GM21447 (cell line): ENCODE measurements around the gene SLC38A4.
"Not testable (repeated sequence)": the region's sequence is repeated elsewhere in the genome, so short reads cannot be mapped to it uniquely, and the experiment has no call there.

Experiments used
- ATAC-seq: cut with Tn5 transposase; IDR thresholded peaks from one replicate; pipeline ENCODE4 v1.9.1; 2021; ENCODE audit not compliant: unreplicated experiment

SLC38A4 gene

GRCh38 chr12:46825591-46826414, at the start of gene SLC38A4:
TSS of gene SLC38A4 (minus strand) at chr12:46825997. CDS start at chr12:46793071, 32,926 bp downstream.
- no peak for ATAC-seq

GRCh38 chr12:46875095-46875494, 49.3 kb upstream of the SLC38A4 start:
- no peak for ATAC-seq

- ATAC-seq, result no peak
Measured at GRCh38 chr12:46874642-46875041, 48.8 kb upstream of the SLC38A4 start.

- ATAC-seq, result no peak
Measured at GRCh38 chr12:46872135-46872534, 46.3 kb upstream of the SLC38A4 start.

- no peak for ATAC-seq
Measured at GRCh38 chr12:46865311-46865710, 39.5 kb upstream of the SLC38A4 start.

- no peak for ATAC-seq
Measured at GRCh38 chr12:46858368-46858767, 32.6 kb upstream of the SLC38A4 start.

- no peak for ATAC-seq
Measured at GRCh38 chr12:46857486-46857885, 31.7 kb upstream of the SLC38A4 start.

- no peak for ATAC-seq
Measured at GRCh38 chr12:46855760-46856159, 30.0 kb upstream of the SLC38A4 start.

- not testable (repeated sequence) for ATAC-seq
Measured at GRCh38 chr12:46854188-46854587, 28.4 kb upstream of the SLC38A4 start.

- ATAC-seq, result not testable (repeated sequence)
Measured at GRCh38 chr12:46848792-46849191, 23.0 kb upstream of the SLC38A4 start.

- no peak for ATAC-seq
Measured at GRCh38 chr12:46847001-46847400, 21.2 kb upstream of the SLC38A4 start.

- ATAC-seq, result no peak
Measured at GRCh38 chr12:46843811-46844210, 18.0 kb upstream of the SLC38A4 start.

GRCh38 chr12:46841891-46842290, 16.1 kb upstream of the SLC38A4 start:
- no peak for ATAC-seq

GRCh38 chr12:46839964-46840363, 14.2 kb upstream of the SLC38A4 start:
- ATAC-seq, result no peak

- ATAC-seq, result no peak
Measured at GRCh38 chr12:46839232-46839631, 13.4 kb upstream of the SLC38A4 start.

GRCh38 chr12:46835785-46836184, 10.0 kb upstream of the SLC38A4 start:
- ATAC-seq, result no peak

- no peak for ATAC-seq
Measured at GRCh38 chr12:46832130-46832704, 6.4 kb upstream of the SLC38A4 start.

- no peak for ATAC-seq
Measured at GRCh38 chr12:46831335-46832129, 5.7 kb upstream of the SLC38A4 start.

- ATAC-seq, result no peak
Measured at GRCh38 chr12:46830731-46831334, 5.0 kb upstream of the SLC38A4 start.

GRCh38 chr12:46824709-46825108, 1.1 kb downstream of the SLC38A4 start:
- no peak for ATAC-seq

GRCh38 chr12:46818642-46819041, 7.2 kb downstream of the SLC38A4 start:
- ATAC-seq, result no peak
